Ishikawa (cell line): ENCODE data around the gene SELENOW.
A peak's percentile ranks its signal among the peaks of the same experiment; 100 is the strongest.

ENCODE experiments used
- CEBPB ChIP-seq: IDR thresholded peaks from 2 replicates; pipeline ENCODE4 v1.6.1; 2012
- CREB1 ChIP-seq: IDR thresholded peaks from 2 replicates; pipeline ENCODE4 v1.6.1; 2012; ENCODE audit warnings: low read depth
- EGR1 ChIP-seq: IDR thresholded peaks from 2 replicates; pipeline ENCODE4 v1.6.1; 2012
- EP300 ChIP-seq: IDR thresholded peaks from 2 replicates; pipeline ENCODE4 v1.6.1; 2012; ENCODE audit warnings: borderline replicate concordance
- FOXM1 ChIP-seq: IDR thresholded peaks from 2 replicates; pipeline ENCODE4 v1.6.1; 2012; ENCODE audit warnings: low read depth, borderline replicate concordance
- NFIC ChIP-seq: IDR thresholded peaks from 2 replicates; pipeline ENCODE4 v1.6.1; 2012
- RAD21 ChIP-seq: IDR thresholded peaks from 2 replicates; pipeline ENCODE4 v1.6.1; 2012; ENCODE audit warnings: low read depth
- TAF1 ChIP-seq: IDR thresholded peaks from 2 replicates; pipeline ENCODE4 v1.6.1; 2012; ENCODE audit warnings: low read depth, mild to moderate bottlenecking
- TCF12 ChIP-seq: IDR thresholded peaks from 2 replicates; pipeline ENCODE4 v1.6.1; 2012; ENCODE audit warnings: low read depth
- TEAD4 ChIP-seq: IDR thresholded peaks from 2 replicates; pipeline ENCODE4 v1.6.1; 2012
- USF1 ChIP-seq: IDR thresholded peaks from 2 replicates; pipeline ENCODE4 v1.6.1; 2012
- YY1 ChIP-seq: IDR thresholded peaks from 2 replicates; pipeline ENCODE4 v1.6.1; 2012; ENCODE audit warnings: low read depth
- ZBTB7A ChIP-seq: IDR thresholded peaks from 2 replicates; pipeline ENCODE4 v1.6.1; 2012; ENCODE audit warnings: low read depth
- TF ChIP-seq, protein P1 (sequence below): IDR thresholded peaks from 2 replicates; pipeline ENCODE4 v1.6.1; 2012
- TF ChIP-seq, protein P2 (sequence below): IDR thresholded peaks from 2 replicates; pipeline ENCODE4 v1.6.1; 2012; ENCODE audit warnings: low read depth, mild to moderate bottlenecking

SELENOW gene

GRCh38 chr19:47778049-47778953, at the start of gene SELENOW:
TSS of gene SELENOW (plus strand) at chr19:47778703. CDS start at chr19:47778786, 83 bp downstream.
- TF ChIP-seq NFIC (no peak), RAD21 (no peak), USF1 (peak; percentile 21; the same call in 1 of the 2 replicates), YY1 (0 out of 2 replicates have a peak, but pooled peaks have one; percentile 39), CREB1 (no peak), TAF1 (peak; percentile 96), CEBPB (no peak), FOXM1 (no peak), EP300 (peak; percentile 74), TEAD4 (peak; percentile 20; the same call in 1 of the 2 replicates), TCF12 (no peak; the same call in 1 of the 2 replicates), ZBTB7A (peak; percentile 98), EGR1 (peak; percentile 97)
- TF ChIP-seq, protein P1, sequence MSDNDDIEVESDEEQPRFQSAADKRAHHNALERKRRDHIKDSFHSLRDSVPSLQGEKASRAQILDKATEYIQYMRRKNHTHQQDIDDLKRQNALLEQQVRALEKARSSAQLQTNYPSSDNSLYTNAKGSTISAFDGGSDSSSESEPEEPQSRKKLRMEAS, result peak; percentile 29; the same call in 1 of the 2 replicates
- TF ChIP-seq, protein P2, sequence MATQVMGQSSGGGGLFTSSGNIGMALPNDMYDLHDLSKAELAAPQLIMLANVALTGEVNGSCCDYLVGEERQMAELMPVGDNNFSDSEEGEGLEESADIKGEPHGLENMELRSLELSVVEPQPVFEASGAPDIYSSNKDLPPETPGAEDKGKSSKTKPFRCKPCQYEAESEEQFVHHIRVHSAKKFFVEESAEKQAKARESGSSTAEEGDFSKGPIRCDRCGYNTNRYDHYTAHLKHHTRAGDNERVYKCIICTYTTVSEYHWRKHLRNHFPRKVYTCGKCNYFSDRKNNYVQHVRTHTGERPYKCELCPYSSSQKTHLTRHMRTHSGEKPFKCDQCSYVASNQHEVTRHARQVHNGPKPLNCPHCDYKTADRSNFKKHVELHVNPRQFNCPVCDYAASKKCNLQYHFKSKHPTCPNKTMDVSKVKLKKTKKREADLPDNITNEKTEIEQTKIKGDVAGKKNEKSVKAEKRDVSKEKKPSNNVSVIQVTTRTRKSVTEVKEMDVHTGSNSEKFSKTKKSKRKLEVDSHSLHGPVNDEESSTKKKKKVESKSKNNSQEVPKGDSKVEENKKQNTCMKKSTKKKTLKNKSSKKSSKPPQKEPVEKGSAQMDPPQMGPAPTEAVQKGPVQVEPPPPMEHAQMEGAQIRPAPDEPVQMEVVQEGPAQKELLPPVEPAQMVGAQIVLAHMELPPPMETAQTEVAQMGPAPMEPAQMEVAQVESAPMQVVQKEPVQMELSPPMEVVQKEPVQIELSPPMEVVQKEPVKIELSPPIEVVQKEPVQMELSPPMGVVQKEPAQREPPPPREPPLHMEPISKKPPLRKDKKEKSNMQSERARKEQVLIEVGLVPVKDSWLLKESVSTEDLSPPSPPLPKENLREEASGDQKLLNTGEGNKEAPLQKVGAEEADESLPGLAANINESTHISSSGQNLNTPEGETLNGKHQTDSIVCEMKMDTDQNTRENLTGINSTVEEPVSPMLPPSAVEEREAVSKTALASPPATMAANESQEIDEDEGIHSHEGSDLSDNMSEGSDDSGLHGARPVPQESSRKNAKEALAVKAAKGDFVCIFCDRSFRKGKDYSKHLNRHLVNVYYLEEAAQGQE, result no peak

- TF ChIP-seq TCF12 (peak; percentile 69; the same call in 1 of the 2 replicates), CREB1 (no peak), CEBPB (no peak), ZBTB7A (no peak), RAD21 (no peak), EGR1 (no peak), EP300 (peak; percentile 44; the same call in 1 of the 2 replicates), NFIC (peak; percentile 25; the same call in 1 of the 2 replicates), TAF1 (peak; percentile 25; the same call in 1 of the 2 replicates), TEAD4 (peak; percentile 88), USF1 (no peak), FOXM1 (no peak), YY1 (no peak)
- TF ChIP-seq, protein P2, result no peak
- TF ChIP-seq, protein P1, result no peak; the same call in 1 of the 2 replicates
Observed at GRCh38 chr19:47729468-47729798, 49.1 kb upstream of the SELENOW start.

- TF ChIP-seq EGR1 (0 out of 2 replicates have a peak, but pooled peaks have one; percentile 16), FOXM1 (no peak), YY1 (peak; percentile 36; the same call in 1 of the 2 replicates), NFIC (no peak), TCF12 (peak; percentile 28; the same call in 1 of the 2 replicates)
- TF ChIP-seq, protein P1, result peak; percentile 48
- TF ChIP-seq, protein P2, result 0 out of 2 replicates have a peak, but pooled peaks have one; percentile 9
Observed at GRCh38 chr19:47729799-47730520, 48.5 kb upstream of the SELENOW start.
